ENCODE results near the gene TLCD3B.

The TLCD3B gene

DNA sequence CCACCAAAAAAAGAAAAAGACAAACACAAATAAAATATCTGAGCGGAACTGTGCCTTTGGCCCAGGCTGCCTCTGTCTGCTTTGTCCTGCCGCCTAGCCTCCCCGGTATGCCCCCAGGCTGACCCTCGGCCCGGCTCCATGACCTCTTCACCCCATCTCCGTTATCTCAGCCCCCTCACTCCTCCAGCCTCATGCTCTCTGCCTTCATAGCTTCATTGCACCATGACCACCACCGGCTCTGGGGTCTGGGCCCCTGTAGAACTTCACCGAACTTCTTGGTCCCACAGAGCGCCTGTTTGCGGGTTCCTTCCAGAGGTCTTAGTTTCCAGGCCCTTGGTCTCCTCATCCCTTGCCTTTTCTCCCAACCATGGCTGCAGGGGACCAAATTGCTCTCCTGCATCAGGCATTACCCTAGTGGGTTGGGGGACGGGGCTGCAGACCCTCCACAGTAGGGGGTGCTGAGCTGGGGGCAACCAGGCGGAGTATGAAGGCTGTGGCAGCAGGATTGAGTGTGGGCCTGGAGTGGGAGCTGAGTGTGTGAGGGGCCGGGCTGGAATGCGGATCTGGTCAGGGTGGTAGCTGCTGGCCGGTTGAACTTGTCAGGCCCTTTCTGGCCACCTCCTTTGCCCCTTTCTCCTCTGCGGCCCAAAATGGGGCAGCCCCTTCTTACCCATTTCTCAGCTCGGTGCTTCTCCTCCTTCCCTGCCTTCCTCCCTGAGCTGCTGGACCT is 42.6 kb downstream of the TLCD3B start:
- DNase-seq (ENCODE audit: low read depth in 2 of 2) = no peak

GRCh38 chr16:29987371-29988085 is 43.5 kb downstream of the TLCD3B start:
- no peak for DNase-seq (ENCODE audit: low read depth in 2 of 2)

DNA sequence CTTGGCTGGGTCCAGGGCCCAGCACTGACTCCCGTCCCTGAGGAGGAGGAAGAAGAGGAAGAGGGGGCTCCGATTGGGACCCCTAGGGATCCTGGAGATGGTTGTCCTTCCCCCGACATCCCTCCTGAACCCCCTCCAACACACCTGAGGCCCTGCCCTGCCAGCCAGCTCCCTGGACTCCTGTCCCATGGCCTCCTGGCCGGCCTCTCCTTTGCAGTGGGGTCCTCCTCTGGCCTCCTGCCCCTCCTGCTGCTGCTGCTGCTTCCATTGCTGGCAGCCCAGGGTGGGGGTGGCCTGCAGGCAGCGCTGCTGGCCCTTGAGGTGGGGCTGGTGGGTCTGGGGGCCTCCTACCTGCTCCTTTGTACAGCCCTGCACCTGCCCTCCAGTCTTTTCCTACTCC is 44.1 kb downstream of the TLCD3B start:
- no peak for DNase-seq (ENCODE audit: low read depth in 2 of 2)

DNA sequence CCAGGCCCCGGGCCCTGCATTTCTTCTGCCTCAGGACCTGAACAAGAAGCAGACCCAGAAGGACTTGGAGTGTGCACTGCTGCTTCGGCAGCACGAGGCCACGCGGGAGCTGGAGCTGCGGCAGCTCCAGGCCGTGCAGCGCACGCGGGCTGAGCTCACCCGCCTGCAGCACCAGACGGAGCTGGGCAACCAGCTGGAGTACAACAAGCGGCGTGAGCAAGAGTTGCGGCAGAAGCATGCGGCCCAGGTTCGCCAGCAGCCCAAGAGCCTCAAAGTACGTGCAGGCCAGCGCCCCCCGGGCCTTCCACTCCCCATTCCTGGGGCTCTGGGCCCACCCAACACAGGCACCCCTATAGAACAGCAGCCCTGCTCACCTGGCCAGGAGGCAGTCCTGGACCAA is 44.8 kb downstream of the TLCD3B start:
- DNase-seq (ENCODE audit: low read depth in 2 of 2) = no peak

DNA sequence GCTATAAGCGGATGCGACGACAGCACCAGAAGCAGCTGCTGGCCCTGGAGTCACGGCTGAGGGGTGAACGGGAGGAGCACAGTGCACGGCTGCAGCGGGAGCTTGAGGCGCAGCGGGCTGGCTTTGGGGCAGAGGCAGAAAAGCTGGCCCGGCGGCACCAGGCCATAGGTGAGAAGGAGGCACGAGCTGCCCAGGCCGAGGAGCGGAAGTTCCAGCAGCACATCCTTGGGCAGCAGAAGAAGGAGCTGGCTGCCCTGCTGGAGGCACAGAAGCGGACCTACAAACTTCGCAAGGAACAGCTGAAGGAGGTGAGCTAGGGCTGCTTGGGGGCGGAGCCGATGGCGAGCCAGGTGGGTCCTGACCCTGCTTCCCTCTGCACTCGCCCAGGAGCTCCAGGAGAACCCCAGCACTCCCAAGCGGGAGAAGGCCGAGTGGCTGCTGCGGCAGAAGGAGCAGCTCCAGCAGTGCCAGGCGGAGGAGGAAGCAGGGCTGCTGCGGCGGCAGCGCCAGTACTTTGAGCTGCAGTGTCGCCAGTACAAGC is 45.7 kb downstream of the TLCD3B start:
- no peak for DNase-seq (ENCODE audit: low read depth in 2 of 2)

- DNase-seq (ENCODE audit: low read depth in 2 of 2) = no peak
Measured at GRCh38 chr16:29984764-29985147, 46.3 kb downstream of the TLCD3B start.

- no peak for DNase-seq (ENCODE audit: low read depth in 2 of 2)
Measured at GRCh38 chr16:29984137-29984763, 46.8 kb downstream of the TLCD3B start.

GRCh38 chr16:29983420-29984136 is 47.5 kb downstream of the TLCD3B start:
- no peak for DNase-seq (ENCODE audit: low read depth in 2 of 2)

DNA sequence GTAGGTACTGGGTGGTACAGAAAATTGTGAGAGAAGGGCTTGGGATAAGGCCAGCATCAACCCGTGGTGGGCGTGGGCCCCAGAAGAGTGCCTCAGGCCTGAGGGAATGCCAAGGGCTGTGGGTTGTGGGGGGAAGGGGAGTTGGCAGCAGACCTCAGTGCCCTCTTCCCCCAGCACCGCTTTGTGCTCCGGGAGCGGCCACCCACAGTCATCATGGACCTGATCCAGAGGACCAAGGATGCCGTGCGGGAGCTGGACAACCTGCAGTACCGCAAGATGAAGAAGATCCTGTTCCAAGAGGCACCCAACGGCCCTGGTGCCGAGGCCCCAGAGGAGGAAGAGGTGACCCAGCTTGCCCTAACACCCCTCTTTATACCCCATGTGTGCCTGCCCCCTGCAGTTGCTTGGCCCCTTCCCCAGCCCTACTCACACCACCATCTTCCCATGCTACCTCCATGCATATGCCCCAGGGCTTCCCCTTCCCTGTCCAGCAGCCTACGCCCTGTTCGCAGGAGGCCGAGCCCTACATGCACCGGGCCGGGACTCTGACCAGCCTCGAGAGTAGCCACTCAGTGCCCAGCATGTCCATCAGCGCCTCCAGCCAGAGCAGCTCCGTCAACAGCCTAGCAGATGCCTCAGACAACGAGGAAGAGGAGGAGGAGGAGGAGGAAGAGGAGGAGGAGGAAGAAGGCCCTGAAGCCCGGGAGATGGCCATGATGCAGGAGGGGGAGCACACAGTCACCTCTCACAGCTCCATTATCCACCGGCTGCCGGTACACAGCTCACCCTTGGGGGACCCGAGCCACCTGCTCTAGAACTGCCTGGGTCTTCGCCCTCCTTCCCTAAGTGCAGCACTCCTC is 48.3 kb downstream of the TLCD3B start:
- no peak for DNase-seq (ENCODE audit: low read depth in 2 of 2)

DNA sequence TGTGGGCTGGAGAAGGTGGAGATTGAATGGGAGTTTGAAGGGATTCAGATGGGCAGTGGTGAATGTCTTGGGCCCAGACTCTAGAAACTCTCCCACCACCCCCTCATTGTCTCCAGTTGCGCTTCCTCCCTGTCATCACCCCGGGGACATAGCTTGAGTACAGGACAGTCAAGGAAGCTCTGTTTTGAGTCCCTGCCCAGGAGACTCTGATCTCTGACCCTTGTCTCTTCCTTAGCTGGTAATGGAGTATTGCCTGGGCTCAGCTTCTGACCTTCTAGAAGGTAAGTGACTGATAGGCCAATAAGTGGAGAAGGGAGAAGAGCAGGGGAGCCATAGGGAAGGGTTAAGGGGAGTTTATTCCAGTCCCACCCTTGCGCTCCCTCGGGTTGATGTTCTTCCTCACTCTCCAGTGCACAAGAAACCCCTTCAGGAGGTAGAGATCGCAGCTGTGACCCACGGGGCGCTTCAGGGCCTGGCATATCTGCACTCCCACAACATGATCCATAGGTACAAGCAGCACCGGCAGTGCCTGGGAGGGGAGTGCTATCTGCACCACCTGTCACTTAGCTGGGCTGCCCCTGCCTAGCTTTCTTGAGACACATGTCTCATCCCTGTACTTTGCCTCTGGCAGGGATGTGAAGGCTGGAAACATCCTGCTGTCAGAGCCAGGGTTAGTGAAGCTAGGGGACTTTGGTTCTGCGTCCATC is 52.4 kb downstream of the TLCD3B start:
- no peak for DNase-seq (ENCODE audit: low read depth in 2 of 2)

- no peak for DNase-seq (ENCODE audit: low read depth in 2 of 2)
Measured at GRCh38 chr16:29978081-29978480, 53.0 kb downstream of the TLCD3B start.

DNA sequence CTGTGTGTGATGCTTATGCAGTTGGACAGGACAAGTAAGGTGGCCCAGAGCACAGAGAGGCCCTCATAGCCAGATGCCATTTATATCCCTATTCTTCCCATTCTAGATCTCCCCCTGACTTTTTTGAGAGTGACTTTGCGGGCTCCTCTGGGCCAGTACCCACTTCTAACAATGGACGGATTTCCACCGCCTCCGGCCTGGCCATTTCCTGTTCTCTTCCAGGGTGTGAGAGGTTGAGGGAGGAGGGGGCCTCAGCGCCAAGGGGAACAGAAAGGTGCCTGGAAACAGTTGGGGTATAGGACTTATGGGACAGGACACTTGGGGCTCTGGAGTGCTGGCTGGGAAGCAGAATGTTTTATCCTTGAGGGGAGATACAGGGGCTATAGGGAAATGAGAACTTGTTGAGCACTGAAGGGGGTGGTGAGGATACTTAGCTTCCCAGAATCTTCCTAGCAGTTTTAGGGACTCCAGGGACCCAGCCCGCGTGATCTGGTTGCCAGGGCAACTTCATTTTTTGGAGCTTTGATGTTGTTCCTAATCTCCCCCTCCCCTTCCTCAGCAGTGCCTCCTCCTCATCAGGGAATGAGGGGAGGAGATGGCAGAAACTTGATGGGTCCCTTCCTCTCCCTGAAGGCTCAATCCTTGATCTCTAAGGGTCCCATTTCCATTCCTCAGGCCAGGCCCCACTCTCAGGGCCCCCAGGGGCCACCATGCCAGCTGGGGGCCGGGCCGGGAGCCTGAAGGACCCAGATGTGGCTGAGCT is 53.8 kb downstream of the TLCD3B start:
- DNase-seq (ENCODE audit: low read depth in 2 of 2) = no peak

DNA sequence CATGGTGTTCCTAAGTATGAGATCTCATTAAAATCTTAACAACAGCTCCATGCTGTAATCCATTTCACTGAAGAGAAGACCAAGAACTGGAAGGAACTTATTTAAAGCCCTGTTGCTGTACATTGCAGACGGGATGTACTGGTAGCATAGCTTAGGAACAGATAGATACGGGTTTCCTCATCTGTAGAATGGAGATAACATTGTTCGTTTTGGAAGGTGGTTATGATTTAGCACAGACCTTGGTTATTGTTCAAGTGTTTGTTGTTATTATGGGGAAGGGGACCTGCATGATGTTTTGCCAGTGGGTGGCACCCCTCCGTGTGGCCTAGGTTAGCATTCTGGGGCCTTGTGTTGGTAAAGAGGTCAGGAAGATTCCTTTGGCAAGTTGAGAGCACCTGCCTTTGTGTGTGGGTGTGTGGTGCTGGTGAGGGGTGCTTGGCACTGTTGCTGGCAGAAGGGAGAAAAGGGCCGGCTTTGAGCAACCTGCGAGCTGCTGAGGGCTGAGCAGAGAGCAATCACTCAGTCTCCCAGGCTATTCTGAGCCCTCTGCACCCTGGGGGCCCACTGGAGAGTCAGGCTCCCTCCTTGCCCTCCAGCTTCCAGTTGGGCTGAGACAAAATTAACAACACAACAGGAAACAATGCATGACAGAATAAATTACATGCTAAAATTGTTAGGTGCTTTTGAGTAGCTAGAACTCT is 55.1 kb downstream of the TLCD3B start:
- no peak for DNase-seq (ENCODE audit: low read depth in 2 of 2)

DNA sequence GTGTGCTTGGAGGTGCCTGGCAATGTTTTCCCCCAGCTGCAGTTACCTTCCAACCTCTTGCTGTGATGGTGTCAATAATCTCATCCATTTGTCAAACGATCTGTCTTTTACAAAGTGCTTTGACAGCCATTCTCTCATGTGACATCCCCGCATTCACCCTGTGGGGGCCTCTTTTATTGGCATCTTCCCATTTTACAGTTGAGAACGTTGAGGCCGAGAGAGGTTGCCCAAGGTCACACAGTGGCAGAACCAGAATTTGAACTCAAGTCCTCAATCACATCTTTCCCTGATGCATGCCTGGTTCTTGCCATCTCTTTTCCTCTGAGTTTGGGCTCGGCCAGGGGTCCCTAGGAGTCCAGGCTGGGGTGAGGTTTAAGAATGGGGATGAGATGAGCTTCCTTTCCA is 55.9 kb downstream of the TLCD3B start:
- DNase-seq (ENCODE audit: low read depth in 2 of 2) = no peak

Data from stimulated activated CD4-positive, alpha-beta T cell treated with anti-CD3 and anti-CD28 coated beads, Interleukin-1b, Interleukin-23, amount 100 ng/mL, for 4 hours (primary cell).